ENCODE measurements around the gene PPP1R13B. TPM values are rescaled to one million over a fixed set of nuclear protein-coding genes. Genes with fewer than 3 reads are reported as not detected.

Gene PPP1R13B
- polyA plus RNA-seq, 1 of the 3 experiments (the other 2 are of a cell fraction), result 5.7 TPM

DNA sequence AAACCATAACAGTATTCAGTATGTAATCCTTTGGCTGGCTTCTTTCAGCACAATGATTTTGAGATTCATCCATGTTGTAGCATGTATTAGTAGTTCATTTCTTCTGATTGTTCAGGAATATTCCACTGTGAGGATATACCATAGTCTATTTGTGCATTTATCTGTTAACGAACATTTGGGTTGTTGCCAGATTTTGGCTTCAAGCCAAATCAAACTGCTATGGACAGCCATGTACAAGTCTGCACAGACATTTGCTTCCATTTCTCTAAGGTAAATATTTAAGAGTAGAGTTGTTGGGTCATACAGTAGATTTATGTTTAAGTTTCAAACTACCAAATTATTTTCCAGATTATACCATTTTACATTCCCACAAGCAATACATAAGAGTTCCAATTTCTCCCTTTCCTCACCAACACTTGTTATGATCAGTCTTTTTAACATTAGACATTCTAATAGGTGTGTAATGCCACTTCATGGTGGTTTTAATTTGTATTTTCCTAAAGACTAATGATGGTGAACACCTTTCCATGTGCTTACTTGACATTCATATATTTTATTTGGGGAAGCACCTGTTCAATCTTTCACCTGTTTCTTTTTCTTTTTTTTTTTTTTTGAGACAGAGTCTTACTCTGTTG lies 75.2 kb downstream of the PPP1R13B start:
- CTCF ChIA-PET, result no interaction called here

DNA sequence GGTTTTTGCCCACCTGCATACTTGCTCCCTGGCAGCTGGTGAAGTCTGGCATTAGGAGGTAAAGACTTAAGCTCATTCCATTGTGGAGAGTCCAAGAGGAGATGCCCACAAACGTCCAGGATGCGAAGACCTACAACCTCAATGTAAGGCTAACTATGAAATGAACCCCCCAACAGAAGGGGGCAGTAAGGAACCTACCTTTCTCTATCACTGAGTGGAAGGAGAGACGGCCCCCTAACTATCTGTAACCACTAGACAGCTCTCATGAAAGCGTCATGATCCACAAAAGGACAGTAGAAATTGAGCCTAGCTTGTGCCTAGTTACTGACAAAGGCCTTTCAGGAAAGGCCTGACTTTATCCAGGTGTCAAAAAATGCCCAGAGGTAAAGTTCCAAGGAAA lies 76.5 kb downstream of the PPP1R13B start:
- H4K20me1 ChIP-seq (ENCODE audit: insufficient read depth), result no peaks in the 10 kb centered on the region
- H3K9ac ChIP-seq, result no peak overlapping the region
- H3K9me2 ChIP-seq, result no peaks in the 10 kb centered on the region
- peaks cover 0 to 11% of the 10 kb centered on the region in 2 experiments for H3K36me3 ChIP-seq (replicated peaks in 1 of 2; ENCODE audit: control insufficient read depth in 1 of 2, insufficient read depth in 2 of 2, low read length in 1 of 2)
- CTCF ChIA-PET, result interaction anchor here (0.6 kb wide), 1 partner anchor 421 kb away, joined by 4 read pairs; no protein-coding TSS in a partner anchor
- H3F3A ChIP-seq (replicated peaks; ENCODE audit: insufficient read depth), result no peaks in the 10 kb centered on the region
- H2AFZ ChIP-seq (ENCODE audit: low read depth), result no peak overlapping the region
- H3K4me1 ChIP-seq (ENCODE audit: control insufficient read depth in 1 of 2, insufficient read depth in 2 of 2, low read depth in 1 of 2, low read length in 1 of 2), result no peaks in the 10 kb centered on the region
- H3K27ac ChIP-seq (ENCODE audit: low read depth in 2 of 2, low read length in 1 of 2), result no peak overlapping the region
- WGBS (ENCODE audit: low lambda C conversion rate), result 87% methylated on average over 4 of the region's 4 CpGs
- H3K79me2 ChIP-seq (ENCODE audit: insufficient read depth), result no peaks in the 10 kb centered on the region
- no peak for DNase-seq
- H3K9me3 ChIP-seq, result no peaks in the 10 kb centered on the region
- H3K4me2 ChIP-seq, result no peak overlapping the region
- H3K4me3 ChIP-seq (ENCODE audit: low read depth in 2 of 2, low read length in 1 of 2), result no peak overlapping the region
- no peaks in the 10 kb centered on the region for H3K27me3 ChIP-seq (ENCODE audit: insufficient read depth)
- POLR2A ChIA-PET, result no interaction called here
- TF ChIP-seq FOXM1 (IDR thresholded peaks at IDR 0.05; ENCODE audit: low read depth) (no peak), YY1 (IDR thresholded peaks at IDR 0.05; ENCODE audit: low read depth) (no peak), NFIC (IDR thresholded peaks at IDR 0.05; ENCODE audit: borderline replicate concordance) (no peak), TAF1 (IDR thresholded peaks at IDR 0.05; ENCODE audit: borderline replicate concordance, low read depth, low read length) (no peak), FOSL2 (IDR thresholded peaks at IDR 0.05; ENCODE audit: borderline replicate concordance, low read depth) (no peak), RCOR1 (IDR thresholded peaks at IDR 0.05; ENCODE audit: low read length) (no peak), MXI1 (IDR thresholded peaks at IDR 0.05; ENCODE audit: low read depth, low read length) (no peak), RFX5 (IDR thresholded peaks at IDR 0.05; ENCODE audit: low read length) (no peak)
- TF ChIP-seq, protein P1, sequence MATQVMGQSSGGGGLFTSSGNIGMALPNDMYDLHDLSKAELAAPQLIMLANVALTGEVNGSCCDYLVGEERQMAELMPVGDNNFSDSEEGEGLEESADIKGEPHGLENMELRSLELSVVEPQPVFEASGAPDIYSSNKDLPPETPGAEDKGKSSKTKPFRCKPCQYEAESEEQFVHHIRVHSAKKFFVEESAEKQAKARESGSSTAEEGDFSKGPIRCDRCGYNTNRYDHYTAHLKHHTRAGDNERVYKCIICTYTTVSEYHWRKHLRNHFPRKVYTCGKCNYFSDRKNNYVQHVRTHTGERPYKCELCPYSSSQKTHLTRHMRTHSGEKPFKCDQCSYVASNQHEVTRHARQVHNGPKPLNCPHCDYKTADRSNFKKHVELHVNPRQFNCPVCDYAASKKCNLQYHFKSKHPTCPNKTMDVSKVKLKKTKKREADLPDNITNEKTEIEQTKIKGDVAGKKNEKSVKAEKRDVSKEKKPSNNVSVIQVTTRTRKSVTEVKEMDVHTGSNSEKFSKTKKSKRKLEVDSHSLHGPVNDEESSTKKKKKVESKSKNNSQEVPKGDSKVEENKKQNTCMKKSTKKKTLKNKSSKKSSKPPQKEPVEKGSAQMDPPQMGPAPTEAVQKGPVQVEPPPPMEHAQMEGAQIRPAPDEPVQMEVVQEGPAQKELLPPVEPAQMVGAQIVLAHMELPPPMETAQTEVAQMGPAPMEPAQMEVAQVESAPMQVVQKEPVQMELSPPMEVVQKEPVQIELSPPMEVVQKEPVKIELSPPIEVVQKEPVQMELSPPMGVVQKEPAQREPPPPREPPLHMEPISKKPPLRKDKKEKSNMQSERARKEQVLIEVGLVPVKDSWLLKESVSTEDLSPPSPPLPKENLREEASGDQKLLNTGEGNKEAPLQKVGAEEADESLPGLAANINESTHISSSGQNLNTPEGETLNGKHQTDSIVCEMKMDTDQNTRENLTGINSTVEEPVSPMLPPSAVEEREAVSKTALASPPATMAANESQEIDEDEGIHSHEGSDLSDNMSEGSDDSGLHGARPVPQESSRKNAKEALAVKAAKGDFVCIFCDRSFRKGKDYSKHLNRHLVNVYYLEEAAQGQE (IDR thresholded peaks at IDR 0.05; ENCODE audit: low read depth, low read length), result no peak

More for the DNA sequence above, 75.2 kb downstream of the PPP1R13B start:
- no peak for TF ChIP-seq RAD21 (IDR thresholded peaks at IDR 0.05; ENCODE audit: low read length)
- no peak for TF ChIP-seq RXRA (IDR thresholded peaks at IDR 0.05; ENCODE audit: borderline replicate concordance, low read depth)
- no peak for TF ChIP-seq FOSL2 (IDR thresholded peaks at IDR 0.05; ENCODE audit: borderline replicate concordance, low read depth)
- TF ChIP-seq RFX5 (IDR thresholded peaks at IDR 0.05; ENCODE audit: low read length), result no peak
- no peak for TF ChIP-seq EZH2phosphoT487 (IDR thresholded peaks at IDR 0.05; ENCODE audit: borderline replicate concordance, low read depth)
- TF ChIP-seq, protein P2, sequence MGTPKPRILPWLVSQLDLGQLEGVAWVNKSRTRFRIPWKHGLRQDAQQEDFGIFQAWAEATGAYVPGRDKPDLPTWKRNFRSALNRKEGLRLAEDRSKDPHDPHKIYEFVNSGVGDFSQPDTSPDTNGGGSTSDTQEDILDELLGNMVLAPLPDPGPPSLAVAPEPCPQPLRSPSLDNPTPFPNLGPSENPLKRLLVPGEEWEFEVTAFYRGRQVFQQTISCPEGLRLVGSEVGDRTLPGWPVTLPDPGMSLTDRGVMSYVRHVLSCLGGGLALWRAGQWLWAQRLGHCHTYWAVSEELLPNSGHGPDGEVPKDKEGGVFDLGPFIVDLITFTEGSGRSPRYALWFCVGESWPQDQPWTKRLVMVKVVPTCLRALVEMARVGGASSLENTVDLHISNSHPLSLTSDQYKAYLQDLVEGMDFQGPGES (IDR thresholded peaks at IDR 0.05; ENCODE audit: low read depth, low read length), result no peak
- TF ChIP-seq TAF1 (IDR thresholded peaks at IDR 0.05; ENCODE audit: borderline replicate concordance, low read depth, low read length), result no peak
- TF ChIP-seq, protein P1 (IDR thresholded peaks at IDR 0.05; ENCODE audit: low read depth, low read length), result no peak
- TF ChIP-seq EP300 (IDR thresholded peaks at IDR 0.05; ENCODE audit: borderline replicate concordance in 1 of 2, low read depth in 1 of 2, low read length in 1 of 2), result no peak
- TF ChIP-seq, protein P3, sequence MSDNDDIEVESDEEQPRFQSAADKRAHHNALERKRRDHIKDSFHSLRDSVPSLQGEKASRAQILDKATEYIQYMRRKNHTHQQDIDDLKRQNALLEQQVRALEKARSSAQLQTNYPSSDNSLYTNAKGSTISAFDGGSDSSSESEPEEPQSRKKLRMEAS (IDR thresholded peaks at IDR 0.05; ENCODE audit: low read depth), result no peak
- TF ChIP-seq MXI1 (IDR thresholded peaks at IDR 0.05; ENCODE audit: low read depth, low read length), result no peak
- no peak for TF ChIP-seq GATA2 (CRISPR knock-in tag; IDR thresholded peaks at IDR 0.05)
- no peak for TF ChIP-seq FOXJ3 (CRISPR knock-in tag; IDR thresholded peaks at IDR 0.05)
- TF ChIP-seq RCOR1 (IDR thresholded peaks at IDR 0.05; ENCODE audit: low read length), result no peak
- no peak for TF ChIP-seq TCF12 (IDR thresholded peaks at IDR 0.05)
- H3K4me1 ChIP-seq (ENCODE audit: control insufficient read depth in 1 of 2, insufficient read depth in 2 of 2, low read depth in 1 of 2, low read length in 1 of 2), result no peaks in the 10 kb centered on the region
- POLR2A ChIA-PET, result no interaction called here
- H2AFZ ChIP-seq (ENCODE audit: low read depth), result no peak overlapping the region
- no peak overlapping the region for H3K27ac ChIP-seq (ENCODE audit: low read depth in 2 of 2, low read length in 1 of 2)
- H3K79me2 ChIP-seq (ENCODE audit: insufficient read depth), result no peaks in the 10 kb centered on the region
- H3K9me2 ChIP-seq, result no peaks in the 10 kb centered on the region
- H3K9ac ChIP-seq, result no peak overlapping the region
- no peaks in the 10 kb centered on the region for H3K9me3 ChIP-seq
- DNase-seq, result no peak
- H3F3A ChIP-seq (replicated peaks; ENCODE audit: insufficient read depth), result no peaks in the 10 kb centered on the region
- no peaks in the 10 kb centered on the region for H4K20me1 ChIP-seq (ENCODE audit: insufficient read depth)
- H3K4me2 ChIP-seq, result no peak overlapping the region
- 100% methylated on average over 1 of the region's 1 CpG for WGBS (ENCODE audit: low lambda C conversion rate)
- no peaks in the 10 kb centered on the region for H3K27me3 ChIP-seq (ENCODE audit: insufficient read depth)
- H3K4me3 ChIP-seq (ENCODE audit: low read depth in 2 of 2, low read length in 1 of 2), result no peak overlapping the region
- peaks cover 0 to 11% of the 10 kb centered on the region in 2 experiments for H3K36me3 ChIP-seq (replicated peaks in 1 of 2; ENCODE audit: control insufficient read depth in 1 of 2, insufficient read depth in 2 of 2, low read length in 1 of 2)
